HG02678 (cell line): ENCODE measurements around the gene SGSH.
"Not testable (repeated sequence)": the region's sequence is repeated elsewhere in the genome, so short reads cannot be mapped to it uniquely, and the experiment has no call there.

ENCODE experiments used
- ATAC-seq: cut with Tn5 transposase; IDR thresholded peaks from one replicate; pipeline ENCODE4 v1.9.1; 2021; ENCODE audit warnings: mild to moderate bottlenecking, moderate library complexity; ENCODE audit not compliant: unreplicated experiment

SGSH gene

GRCh38 chr17:80212511-80212910 is 7.6 kb downstream of the SGSH start:
- ATAC-seq, result no peak

DNA sequence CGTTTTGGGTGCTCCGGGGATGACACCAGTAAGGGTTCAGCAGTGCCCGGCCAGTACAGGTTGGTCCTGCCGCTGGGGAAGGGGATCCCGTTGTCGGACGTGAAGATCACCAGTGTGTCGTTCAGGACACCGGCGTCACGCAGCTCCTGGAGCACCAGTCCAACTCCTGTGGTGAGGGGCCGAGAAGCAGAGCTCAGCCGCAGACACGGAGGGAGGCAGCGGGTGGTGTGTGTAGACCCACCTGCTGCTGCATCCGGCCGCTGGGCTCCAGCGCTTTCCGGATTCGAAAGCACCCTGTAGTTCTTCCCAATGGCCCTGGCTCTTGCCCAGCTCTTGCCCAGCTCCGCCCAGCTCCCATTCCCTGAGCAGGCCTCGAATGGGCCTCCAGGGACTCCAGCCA is 8.0 kb downstream of the SGSH start:
- ATAC-seq, result no peak

- ATAC-seq, result no peak
Measured at GRCh38 chr17:80210348-80211108, 9.6 kb downstream of the SGSH start.

DNA sequence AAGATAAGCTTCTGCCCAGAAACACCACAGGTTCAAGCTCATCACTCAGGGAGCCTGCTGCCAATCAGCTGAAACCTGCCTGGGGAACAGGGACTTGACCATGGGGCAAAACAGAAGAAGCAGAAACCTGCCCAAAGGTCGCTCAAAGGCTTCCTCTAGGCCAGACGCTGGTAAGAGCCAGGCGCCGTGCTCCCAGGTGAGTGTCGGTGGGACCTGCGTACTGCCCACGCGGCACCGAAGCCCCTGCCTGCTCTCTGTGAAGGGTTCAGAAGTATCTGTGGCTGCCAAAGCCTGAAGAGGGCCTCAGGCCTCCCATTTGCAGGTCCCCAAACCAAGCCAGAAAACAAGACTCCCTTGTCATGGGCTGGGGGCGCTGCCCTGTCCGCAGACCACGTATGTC is 10.4 kb downstream of the SGSH start:
- no peak for ATAC-seq

DNA sequence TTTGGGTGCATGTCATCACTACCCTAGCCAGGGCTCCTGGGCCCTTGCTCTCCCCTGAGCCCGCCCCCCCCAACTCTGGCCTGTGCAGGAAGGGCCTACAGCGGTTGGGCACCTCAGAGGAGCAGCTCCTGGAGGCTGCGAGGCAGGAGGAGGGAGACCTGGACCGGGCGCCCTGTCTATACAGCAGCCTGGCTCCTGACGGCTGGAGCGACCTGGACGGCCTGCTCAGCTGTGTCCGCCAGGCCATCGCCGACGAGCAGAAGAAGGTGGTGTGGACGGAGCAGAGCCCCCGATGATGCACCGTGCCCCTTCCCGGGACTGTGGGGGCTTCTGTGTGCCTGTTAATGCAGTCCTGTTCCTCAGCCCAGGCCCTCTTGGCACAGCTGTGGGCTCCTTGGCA is 12.1 kb downstream of the SGSH start:
- no peak for ATAC-seq

- ATAC-seq, result no peak
Measured at GRCh38 chr17:80205811-80206210, 14.3 kb downstream of the SGSH start.

DNA sequence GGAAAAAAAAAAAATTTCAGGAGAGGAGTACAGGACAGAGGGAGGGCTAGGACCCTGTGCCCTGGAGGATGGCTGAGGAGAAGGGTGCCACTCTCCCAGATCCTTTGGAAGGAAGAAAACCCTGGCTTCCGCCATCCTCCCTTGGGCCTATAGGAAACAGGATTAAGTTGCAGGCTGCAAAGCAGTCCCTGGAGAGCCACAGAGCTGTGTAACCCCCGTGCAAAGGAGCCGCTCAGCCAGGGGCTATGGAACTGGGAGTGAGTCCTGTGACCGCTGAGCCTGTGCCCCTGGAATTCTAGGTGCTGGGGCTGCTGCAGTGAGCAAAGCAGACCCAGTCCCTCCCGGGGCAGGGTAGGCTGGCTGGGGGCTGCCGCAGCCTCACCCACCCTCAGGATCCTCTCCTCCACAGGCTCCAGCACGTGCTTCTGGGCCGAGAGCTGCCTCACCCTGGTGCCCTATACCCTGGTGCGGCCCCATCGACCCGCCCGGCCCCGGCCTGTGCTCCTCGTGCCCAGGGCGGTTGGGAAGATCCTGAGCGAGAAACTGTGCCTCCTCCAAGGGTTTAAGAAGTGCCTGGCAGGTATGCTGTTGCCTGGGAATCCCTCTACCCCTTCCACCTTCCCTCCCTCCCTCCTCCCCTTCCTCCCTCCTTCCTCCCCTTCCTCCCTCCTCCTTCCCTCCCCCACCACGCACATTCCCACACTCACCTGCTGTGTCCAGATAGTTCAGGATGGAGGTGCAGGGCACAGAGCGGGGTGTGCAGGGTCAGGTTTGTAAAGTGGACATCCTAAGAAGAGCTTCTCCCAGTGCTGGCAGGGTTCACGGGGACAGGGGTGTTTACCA is 15.3 kb downstream of the SGSH start:
- ATAC-seq, result no peak

- no peak for ATAC-seq
Measured at GRCh38 chr17:80203471-80203963, 16.6 kb downstream of the SGSH start.

DNA sequence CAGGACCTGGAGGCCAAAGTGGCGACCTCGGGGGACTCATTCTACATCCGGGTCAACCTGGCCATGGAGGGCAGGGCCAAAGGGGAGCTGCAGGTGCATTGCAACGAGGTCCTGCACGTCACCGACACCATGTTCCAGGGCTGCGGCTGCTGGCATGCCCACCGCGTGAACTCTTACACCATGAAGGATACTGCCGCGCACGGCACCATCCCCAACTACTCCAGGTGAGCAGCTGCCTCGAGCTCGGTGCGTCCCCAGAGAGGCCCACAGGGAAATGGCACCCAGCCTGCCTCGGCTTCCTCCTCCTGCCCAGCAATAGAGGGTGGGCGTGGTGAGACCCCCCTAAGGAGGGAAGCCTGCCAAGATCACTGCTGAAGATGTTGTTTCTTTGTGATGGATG is 17.9 kb downstream of the SGSH start:
- no peak for ATAC-seq

GRCh38 chr17:80201446-80201845 is 18.7 kb downstream of the SGSH start:
- ATAC-seq, result no peak

GRCh38 chr17:80199295-80199694 is 20.8 kb downstream of the SGSH start:
- ATAC-seq, result not testable (repeated sequence)

GRCh38 chr17:80198144-80198661 is 21.9 kb downstream of the SGSH start:
- no peak for ATAC-seq

DNA sequence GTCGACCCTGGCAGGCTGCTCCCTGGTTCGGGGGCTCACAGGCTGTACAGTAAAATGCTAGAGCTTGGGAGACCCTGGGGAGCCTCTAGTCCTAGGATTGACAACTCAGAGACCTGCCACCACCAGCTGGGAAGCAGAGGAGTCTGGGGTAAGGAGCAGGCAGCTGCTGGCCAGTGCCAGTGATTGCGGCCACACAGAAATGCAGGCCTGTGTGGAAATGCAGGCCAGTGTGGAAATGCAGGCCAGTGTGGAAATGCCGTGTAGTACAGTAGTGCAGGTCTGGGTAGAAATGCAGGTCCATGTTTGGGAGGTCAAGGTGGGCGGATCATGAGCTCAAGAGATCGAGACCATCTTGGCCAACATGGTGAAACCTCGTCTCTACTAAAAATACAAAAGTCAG is 23.5 kb downstream of the SGSH start:
- no peak for ATAC-seq

GRCh38 chr17:80195671-80196529 is 24.2 kb downstream of the SGSH start:
- ATAC-seq, result no peak

DNA sequence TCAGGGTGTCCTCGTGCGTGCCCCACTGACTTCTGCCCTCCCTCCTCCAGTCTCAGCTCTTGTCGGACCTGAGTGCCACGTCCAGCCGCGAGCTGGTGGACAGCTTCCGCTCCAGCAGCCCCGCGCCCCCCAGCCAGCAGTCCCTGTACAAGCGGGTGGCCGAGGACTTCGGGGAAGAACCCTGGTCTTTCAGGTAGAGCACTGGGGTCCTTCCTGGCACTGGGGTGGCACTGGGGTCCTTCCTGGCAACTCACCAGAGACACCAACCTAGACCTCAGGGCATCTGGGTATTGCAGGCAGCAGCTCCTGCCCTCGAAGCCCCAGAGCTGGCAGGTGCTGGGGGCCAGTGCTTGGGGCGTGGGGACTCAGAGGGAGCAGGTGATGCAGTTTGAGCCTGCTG is 25.0 kb downstream of the SGSH start:
- no peak for ATAC-seq

GRCh38 chr17:80191865-80192661 is 28.1 kb downstream of the SGSH start:
- ATAC-seq, result no peak

DNA sequence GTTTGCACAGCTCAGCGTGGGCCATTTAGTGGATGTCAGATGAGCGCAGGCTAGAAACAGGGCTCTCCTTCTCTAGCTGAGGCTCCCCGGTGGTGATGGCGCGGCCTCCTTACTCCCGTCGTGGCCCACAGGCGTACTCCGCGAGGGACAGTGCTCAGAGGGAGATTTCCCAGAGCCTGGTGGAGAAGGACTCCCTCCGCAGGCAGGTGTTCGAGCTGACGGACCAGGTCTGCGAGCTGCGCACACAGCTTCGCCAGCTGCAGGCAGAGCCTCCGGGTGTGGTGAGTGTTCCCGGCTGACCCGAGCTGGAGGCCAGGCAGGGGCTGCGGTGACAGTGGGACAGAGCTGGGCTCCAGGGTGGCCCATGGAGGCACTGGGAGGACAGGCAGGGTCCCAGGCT is 28.9 kb downstream of the SGSH start:
- ATAC-seq, result no peak

DNA sequence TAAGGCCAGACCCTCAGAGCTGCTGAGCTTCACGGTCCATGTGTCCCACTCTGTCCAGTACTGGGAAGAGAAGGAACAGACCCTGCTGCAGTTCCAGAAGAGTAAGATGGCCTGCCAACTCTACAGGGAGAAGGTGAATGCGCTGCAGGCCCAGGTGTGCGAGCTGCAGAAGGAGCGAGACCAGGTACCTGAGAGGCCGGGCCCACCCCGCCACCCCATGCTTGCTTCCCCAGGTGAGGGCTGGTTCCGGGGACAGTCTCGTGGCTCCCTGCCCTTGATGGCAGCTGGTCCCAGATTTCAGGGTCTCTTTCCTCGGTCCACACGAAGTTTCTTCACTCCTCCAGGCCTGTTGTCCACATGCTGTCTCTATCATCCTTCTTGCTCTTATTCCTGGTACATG is 29.4 kb downstream of the SGSH start:
- ATAC-seq, result no peak

DNA sequence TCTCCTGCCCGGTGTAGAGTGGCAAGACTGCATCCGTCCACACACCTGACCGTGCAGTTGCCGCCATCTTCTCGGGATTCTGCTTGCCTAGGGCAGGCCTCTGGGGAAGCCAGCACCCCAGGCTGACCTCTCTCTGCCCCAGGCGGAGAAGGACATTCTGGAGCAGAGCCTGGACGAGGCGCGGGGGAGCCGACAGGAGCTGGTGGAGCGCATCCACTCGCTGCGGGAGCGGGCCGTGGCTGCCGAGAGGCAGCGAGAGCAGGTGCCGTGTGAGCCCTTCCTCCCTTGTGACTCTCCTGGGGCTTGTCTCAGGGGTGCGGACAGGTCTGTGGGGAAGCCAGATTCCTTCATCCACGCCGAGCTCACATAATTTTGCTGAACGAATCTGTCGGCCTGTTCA is 30.5 kb downstream of the SGSH start:
- ATAC-seq, result no peak

GRCh38 chr17:80187515-80187941 is 32.6 kb downstream of the SGSH start:
- ATAC-seq, result no peak
